ENCODE measurements around the gene ARHGAP15. TPM values are rescaled to one million over a fixed set of nuclear protein-coding genes. Genes with fewer than 3 reads are reported as not detected.
"Not testable (repeated sequence)": the region's sequence is repeated elsewhere in the genome, so short reads cannot be mapped to it uniquely, and the experiment has no call there.

Gene ARHGAP15
- total RNA-seq, 1 donor from 2014 or later: 18.5 TPM

- no peaks in the 10 kb centered on the region for H3K36me3 ChIP-seq
- H3K9me3 ChIP-seq: no peaks in the 10 kb centered on the region
- DNase-seq (no peak), ATAC-seq (no peak)
- no peak for TF ChIP-seq CTCF (IDR thresholded peaks at IDR 0.05)
- H3K4me1 ChIP-seq: no peaks in the 10 kb centered on the region
- intact Hi-C loops (cut with DNase I): no loop called here
- no peak overlapping the region for H3K27ac ChIP-seq
- no peak overlapping the region for H3K4me3 ChIP-seq
- H3K27me3 ChIP-seq (ENCODE audit: low read depth): no peaks in the 10 kb centered on the region
Measured at GRCh38 chr2:143533846-143534245, 404.6 kb downstream of the ARHGAP15 start.

GRCh38 chr2:143535802-143536201 lies 406.6 kb downstream of the ARHGAP15 start:
- intact Hi-C loops (cut with DNase I): no loop called here
- Histone ChIP-seq H3K27ac (no peak overlapping the region), H3K4me3 (no peak overlapping the region), H3K36me3 (no peaks in the 10 kb centered on the region), H3K4me1 (no peaks in the 10 kb centered on the region), H3K27me3 (ENCODE audit: low read depth) (no peaks in the 10 kb centered on the region), H3K9me3 (no peaks in the 10 kb centered on the region)
- ATAC-seq (no peak), DNase-seq (no peak)
- no peak for TF ChIP-seq CTCF (IDR thresholded peaks at IDR 0.05)

- DNase-seq; H3K4me1 ChIP-seq; H3K36me3 ChIP-seq; H3K4me3 ChIP-seq; H3K27me3 ChIP-seq (ENCODE audit: low read depth); intact Hi-C loops (cut with DNase I); ATAC-seq; H3K9me3 ChIP-seq; H3K27ac ChIP-seq: not testable (repeated sequence)
Measured at GRCh38 chr2:143541899-143542298, 412.7 kb downstream of the ARHGAP15 start.

- H3K27ac ChIP-seq: no peak overlapping the region
- H3K36me3 ChIP-seq: no peaks in the 10 kb centered on the region
- no peak overlapping the region for H3K4me3 ChIP-seq
- H3K9me3 ChIP-seq: no peaks in the 10 kb centered on the region
- H3K4me1 ChIP-seq: no peaks in the 10 kb centered on the region
- no peaks in the 10 kb centered on the region for H3K27me3 ChIP-seq (ENCODE audit: low read depth)
- no peak for TF ChIP-seq CTCF (IDR thresholded peaks at IDR 0.05)
- intact Hi-C loops (cut with DNase I): no loop called here
- ATAC-seq: no peak
- DNase-seq: no peak
Measured at GRCh38 chr2:143545059-143545948, 416.1 kb downstream of the ARHGAP15 start.

GRCh38 chr2:143545949-143546255 lies 416.7 kb downstream of the ARHGAP15 start:
- no peak overlapping the region for H3K27ac ChIP-seq
- H3K27me3 ChIP-seq (ENCODE audit: low read depth): no peaks in the 10 kb centered on the region
- no peak for TF ChIP-seq CTCF (IDR thresholded peaks at IDR 0.05)
- no peaks in the 10 kb centered on the region for H3K36me3 ChIP-seq
- H3K9me3 ChIP-seq: no peaks in the 10 kb centered on the region
- H3K4me3 ChIP-seq: no peak overlapping the region
- no peaks in the 10 kb centered on the region for H3K4me1 ChIP-seq
- ATAC-seq (no peak), DNase-seq (no peak)
- intact Hi-C loops (cut with DNase I): no loop called here

GRCh38 chr2:143548032-143548431 lies 418.8 kb downstream of the ARHGAP15 start:
- no peak for TF ChIP-seq CTCF (IDR thresholded peaks at IDR 0.05)
- no peak for DNase-seq
- Histone ChIP-seq H3K36me3 (no peaks in the 10 kb centered on the region), H3K27ac (no peak overlapping the region), H3K27me3 (ENCODE audit: low read depth) (no peaks in the 10 kb centered on the region), H3K4me3 (no peak overlapping the region), H3K4me1 (no peaks in the 10 kb centered on the region), H3K9me3 (no peaks in the 10 kb centered on the region)
- intact Hi-C loops (cut with DNase I): no loop called here
- no peak for ATAC-seq

Measured in lower lobe of right lung (tissue), 2 donors.